ENCODE measurements around the gene LACRT. TPM values are rescaled to one million over a fixed set of nuclear protein-coding genes. Genes with fewer than 3 reads are reported as not detected.

LACRT gene
- polyA plus RNA-seq, 1 of the 3 experiments (the other 2 are of a cell fraction), result not detected

DNA sequence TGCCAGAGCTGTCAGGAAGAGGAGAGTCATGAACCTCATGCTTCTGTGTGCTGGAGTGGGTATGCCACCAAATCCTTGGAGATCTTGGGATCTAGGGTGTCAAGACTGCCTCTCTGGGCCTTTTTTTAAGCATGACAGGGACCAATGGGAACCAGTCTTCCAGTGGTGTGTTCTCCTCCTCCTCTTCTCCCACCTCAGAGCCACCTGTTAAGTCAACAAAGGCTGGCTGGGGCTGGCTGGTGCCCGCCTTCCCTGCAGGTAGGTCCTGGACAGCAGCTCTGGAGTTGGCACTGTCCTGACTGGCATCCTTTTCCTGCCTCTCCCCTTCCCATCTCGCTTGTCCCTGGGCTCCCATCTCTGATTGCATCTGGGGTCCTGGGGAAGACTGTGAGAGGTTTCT, 13.6 kb upstream of the LACRT start, which contains the start of gene DCD:
TSS of gene DCD (minus strand) at position 101 of the 400 bp plus-strand sequence. CDS start at position 39, 62 bp downstream.
- Histone ChIP-seq H2AFZ (ENCODE audit: low read depth) (no peak within 1 kb of the TSS), H3K27ac (ENCODE audit: low read depth in 2 of 2, low read length in 1 of 2) (no peak within 1 kb of the TSS), H3K9ac (no peak within 1 kb of the TSS), H3K4me3 (ENCODE audit: low read depth in 2 of 2, low read length in 1 of 2) (no peak within 1 kb of the TSS), H3K36me3 (replicated peaks in 1 of 2; ENCODE audit: control insufficient read depth in 1 of 2, insufficient read depth in 2 of 2, low read length in 1 of 2) (no peaks in the 10 kb centered on the region), H3K4me2 (no peak within 1 kb of the TSS), H3F3A (replicated peaks; ENCODE audit: insufficient read depth) (no peaks in the 10 kb centered on the region), H3K79me2 (ENCODE audit: insufficient read depth) (no peaks in the 10 kb centered on the region), H3K9me3 (no peaks in the 10 kb centered on the region), H3K9me2 (no peaks in the 10 kb centered on the region), H3K27me3 (ENCODE audit: insufficient read depth) (peaks cover 10% of the 10 kb centered on the region; the same call in 1 of the 2 replicates), H3K4me1 (ENCODE audit: control insufficient read depth in 1 of 2, insufficient read depth in 2 of 2, low read depth in 1 of 2, low read length in 1 of 2) (no peaks in the 10 kb centered on the region), H4K20me1 (ENCODE audit: insufficient read depth) (no peaks in the 10 kb centered on the region)
- TF ChIP-seq, protein P1, sequence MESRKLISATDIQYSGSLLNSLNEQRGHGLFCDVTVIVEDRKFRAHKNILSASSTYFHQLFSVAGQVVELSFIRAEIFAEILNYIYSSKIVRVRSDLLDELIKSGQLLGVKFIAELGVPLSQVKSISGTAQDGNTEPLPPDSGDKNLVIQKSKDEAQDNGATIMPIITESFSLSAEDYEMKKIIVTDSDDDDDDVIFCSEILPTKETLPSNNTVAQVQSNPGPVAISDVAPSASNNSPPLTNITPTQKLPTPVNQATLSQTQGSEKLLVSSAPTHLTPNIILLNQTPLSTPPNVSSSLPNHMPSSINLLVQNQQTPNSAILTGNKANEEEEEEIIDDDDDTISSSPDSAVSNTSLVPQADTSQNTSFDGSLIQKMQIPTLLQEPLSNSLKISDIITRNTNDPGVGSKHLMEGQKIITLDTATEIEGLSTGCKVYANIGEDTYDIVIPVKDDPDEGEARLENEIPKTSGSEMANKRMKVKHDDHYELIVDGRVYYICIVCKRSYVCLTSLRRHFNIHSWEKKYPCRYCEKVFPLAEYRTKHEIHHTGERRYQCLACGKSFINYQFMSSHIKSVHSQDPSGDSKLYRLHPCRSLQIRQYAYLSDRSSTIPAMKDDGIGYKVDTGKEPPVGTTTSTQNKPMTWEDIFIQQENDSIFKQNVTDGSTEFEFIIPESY (IDR thresholded peaks at IDR 0.05; ENCODE audit: borderline replicate concordance, low read depth), result no peak
- no peak for TF ChIP-seq CHD2 (IDR thresholded peaks at IDR 0.05; ENCODE audit: low read length, partially characterized antibody)
- no peak for TF ChIP-seq FOXM1 (IDR thresholded peaks at IDR 0.05; ENCODE audit: low read depth)
- TF ChIP-seq JUND (IDR thresholded peaks at IDR 0.05), result no peak
- TF ChIP-seq TAF1 (IDR thresholded peaks at IDR 0.05; ENCODE audit: borderline replicate concordance, low read depth, low read length), result no peak
- no peak for TF ChIP-seq USF1 (IDR thresholded peaks at IDR 0.05; ENCODE audit: borderline replicate concordance, low read depth)
- TF ChIP-seq CTCF (IDR thresholded peaks at IDR 0.05), result no peak
- TF ChIP-seq, protein P2, sequence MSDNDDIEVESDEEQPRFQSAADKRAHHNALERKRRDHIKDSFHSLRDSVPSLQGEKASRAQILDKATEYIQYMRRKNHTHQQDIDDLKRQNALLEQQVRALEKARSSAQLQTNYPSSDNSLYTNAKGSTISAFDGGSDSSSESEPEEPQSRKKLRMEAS (IDR thresholded peaks at IDR 0.05; ENCODE audit: low read depth), result no peak
- no peak for TF ChIP-seq RFX5 (IDR thresholded peaks at IDR 0.05; ENCODE audit: low read length)
- TF ChIP-seq, protein P3, sequence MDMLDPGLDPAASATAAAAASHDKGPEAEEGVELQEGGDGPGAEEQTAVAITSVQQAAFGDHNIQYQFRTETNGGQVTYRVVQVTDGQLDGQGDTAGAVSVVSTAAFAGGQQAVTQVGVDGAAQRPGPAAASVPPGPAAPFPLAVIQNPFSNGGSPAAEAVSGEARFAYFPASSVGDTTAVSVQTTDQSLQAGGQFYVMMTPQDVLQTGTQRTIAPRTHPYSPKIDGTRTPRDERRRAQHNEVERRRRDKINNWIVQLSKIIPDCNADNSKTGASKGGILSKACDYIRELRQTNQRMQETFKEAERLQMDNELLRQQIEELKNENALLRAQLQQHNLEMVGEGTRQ (IDR thresholded peaks at IDR 0.05; ENCODE audit: borderline replicate concordance, low read depth, low read length), result no peak
- no peak for TF ChIP-seq GABPA (IDR thresholded peaks at IDR 0.05; ENCODE audit: low read depth)
- TF ChIP-seq GATA2 (CRISPR knock-in tag; IDR thresholded peaks at IDR 0.05), result no peak
- no peak for TF ChIP-seq SMC3 (IDR thresholded peaks at IDR 0.05; ENCODE audit: low read depth, low read length)
- no peak for TF ChIP-seq POLR2AphosphoS5 (IDR thresholded peaks at IDR 0.05; ENCODE audit: low read depth, low read length)
- no peak for TF ChIP-seq MEF2A (IDR thresholded peaks at IDR 0.05; ENCODE audit: borderline replicate concordance, low read depth)
- TF ChIP-seq YY1 (IDR thresholded peaks at IDR 0.05; ENCODE audit: low read depth), result no peak
- no peak for TF ChIP-seq ELF1 (IDR thresholded peaks at IDR 0.05)
- ChIA-PET CTCF (no interaction called here), POLR2A (no interaction called here)
- DNase-seq, result no peak
- WGBS (ENCODE audit: low lambda C conversion rate), result 0% methylated on average over 2 of the region's 2 CpGs

Data from SK-N-SH (cell line).